Mammary epithelial cell (primary cell): ENCODE results near the gene AKTIP.

Experiments used
- CTCF ChIP-seq, 2 donors: IDR thresholded peaks in 1 of 2; conservative IDR thresholded peaks in 1 of 2; 2 replicates each; pipeline ENCODE4 v1.5.1; 2011 to 2012; ENCODE audit warnings: inconsistent platforms in 2 of 2, low read length in 2 of 2, mild to moderate bottlenecking in 2 of 2, control low read depth in 1 of 2, low read depth in 1 of 2; ENCODE audit not compliant: insufficient read depth in 1 of 2; ENCODE audit errors: extremely low read depth in 1 of 2
- EZH2 ChIP-seq: IDR thresholded peaks from 2 replicates; pipeline ENCODE4 v1.6.1; 2012; ENCODE audit warnings: low read length, inconsistent platforms, borderline replicate concordance

- no peak for TF ChIP-seq CTCF (conservative IDR thresholded peaks at IDR 0.05 in 1 of 2, IDR thresholded peaks at IDR 0.05 in 1 of 2; ENCODE audit: extremely low read depth in 1 of 2, insufficient read depth in 1 of 2, low read depth in 1 of 2, low read length in 2 of 2)
- TF ChIP-seq EZH2, result no peak
Measured at GRCh38 chr16:53507464-53508179, 4.6 kb upstream of the AKTIP start.
